Frontal cortex (tissue), 4 donors: ENCODE measurements around the gene CRY1. TPM values are rescaled to one million over a fixed set of nuclear protein-coding genes. Genes with fewer than 3 reads are reported as not detected.
"Not testable (repeated sequence)": the region's sequence is repeated elsewhere in the genome, so short reads cannot be mapped to it uniquely, and the experiment has no call there.

ENCODE experiments used
- DNase-seq, 2 donors: peaks; one replicate each; pipeline ENCODE4 v3.0.0; 2012; ENCODE audit warnings: low spot score in 2 of 2
- FAIRE-seq: peaks from 2 replicates; lab custom pipeline; 2012; peaks lifted over from hg19 to GRCh38; lab: Jason Lieb, UNC
- total RNA-seq: library from RNA; depleted of rRNA; stranded (reverse); fragments of >200 nt; gene quantifications from one replicate; pipeline ENCODE4 v1.2.3, GENCODE V29; 2014
- donor health status: control.
- donor health status: control.
- donor health status: control.

Gene CRY1
- total RNA-seq, 1 donor from 2014 or later = 41.2 TPM

DNA sequence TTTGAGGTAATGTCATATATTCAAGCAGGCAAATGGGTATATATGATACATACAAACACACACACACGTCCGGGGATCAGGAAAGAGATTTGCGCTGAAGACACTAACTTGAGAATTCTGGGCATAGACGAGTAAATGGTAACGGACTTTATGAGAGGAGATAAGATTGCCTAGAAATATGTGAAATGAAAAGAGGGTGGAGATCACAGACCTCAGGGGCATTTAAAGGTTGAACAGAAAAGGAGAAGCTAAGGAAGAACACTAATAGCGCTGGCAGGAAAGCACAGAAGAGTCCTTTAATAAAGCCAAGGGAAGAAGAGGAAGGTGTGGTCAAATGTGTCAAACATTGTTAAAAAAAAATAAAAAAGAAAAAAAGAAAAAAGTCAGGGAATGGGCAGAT lies 13.1 kb downstream of the CRY1 start:
- no peak for FAIRE-seq

DNA sequence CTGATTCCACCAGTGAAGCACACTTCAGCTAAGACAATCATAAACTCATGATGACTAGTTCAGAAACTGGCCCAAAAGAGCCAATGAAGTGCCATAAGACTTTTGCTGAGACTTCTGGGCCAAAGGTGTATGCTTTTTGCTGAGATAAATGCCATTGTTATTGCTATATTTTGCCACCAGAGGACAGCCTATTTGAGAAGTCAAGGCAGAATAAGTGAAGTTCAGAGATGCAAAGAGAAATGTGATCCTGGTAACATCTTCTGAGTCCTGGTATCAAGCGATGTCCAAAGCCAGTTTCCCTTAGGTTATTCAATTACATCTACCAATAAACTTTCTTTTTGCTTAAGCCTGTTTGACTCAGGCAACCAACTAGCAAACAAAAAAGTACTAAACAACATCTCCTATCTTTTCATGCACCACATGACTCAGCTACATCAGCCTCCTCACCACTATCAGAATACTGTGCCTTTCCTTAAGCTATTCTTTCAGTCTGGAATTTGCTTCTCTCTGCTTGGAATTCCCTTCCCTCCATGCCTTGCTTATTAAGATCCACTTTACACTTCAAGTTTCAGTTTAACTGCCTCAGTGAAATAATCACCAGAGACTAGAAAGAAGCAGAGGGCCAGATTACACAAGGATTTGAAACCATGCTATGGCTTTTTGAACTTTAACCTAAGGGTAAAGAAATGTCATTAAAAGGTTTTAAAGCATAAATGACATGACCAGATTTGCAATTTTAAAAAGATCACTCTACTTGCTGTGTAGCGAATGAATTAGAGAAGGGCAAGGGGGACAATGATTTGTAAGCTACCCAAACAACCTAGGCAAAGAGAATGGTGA lies 14.0 kb downstream of the CRY1 start:
- FAIRE-seq (no peak), DNase-seq (no peak)

More for the DNA sequence above, 13.1 kb downstream of the CRY1 start:
- no peak for DNase-seq

DNA sequence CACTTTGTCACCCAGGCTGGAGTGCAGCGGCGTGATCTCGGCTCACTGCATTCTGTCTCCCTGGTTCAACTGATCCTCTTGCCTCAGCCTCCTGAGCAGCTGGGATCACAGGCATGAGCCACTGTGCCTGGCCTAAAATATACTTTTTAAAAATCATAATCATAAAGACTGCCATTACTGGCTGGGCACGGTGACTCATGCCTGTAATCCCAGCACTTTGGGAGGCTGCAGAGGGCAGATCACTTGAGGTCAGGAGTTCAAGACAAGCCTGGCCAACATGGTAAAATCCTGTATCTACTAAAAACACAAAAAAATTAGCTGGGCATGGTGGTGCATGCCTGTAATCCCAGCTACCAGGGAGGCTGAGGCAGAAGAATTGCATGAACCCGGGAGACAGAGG lies 20.1 kb downstream of the CRY1 start:
- FAIRE-seq, DNase-seq: not testable (repeated sequence)

DNA sequence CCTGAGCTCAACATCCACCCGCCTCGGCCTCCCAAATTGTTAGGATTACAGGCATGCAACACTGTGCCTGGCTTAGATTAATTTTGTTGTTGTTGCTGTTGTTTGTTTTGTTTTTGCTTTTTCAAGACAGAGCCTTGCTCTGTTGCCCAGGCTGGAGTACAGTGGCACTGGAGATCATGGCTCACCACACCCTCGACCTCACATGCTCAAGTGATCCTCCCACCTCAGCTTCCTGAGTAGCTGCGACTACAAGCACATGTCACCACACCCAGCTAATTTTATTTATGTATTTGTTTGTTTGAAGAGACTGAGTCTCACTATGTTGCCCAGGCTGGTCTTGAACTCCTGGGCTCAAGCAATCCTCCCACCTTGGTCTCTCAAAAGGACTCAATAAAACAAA lies 26.7 kb downstream of the CRY1 start:
- no peak for DNase-seq
- FAIRE-seq = no peak

DNA sequence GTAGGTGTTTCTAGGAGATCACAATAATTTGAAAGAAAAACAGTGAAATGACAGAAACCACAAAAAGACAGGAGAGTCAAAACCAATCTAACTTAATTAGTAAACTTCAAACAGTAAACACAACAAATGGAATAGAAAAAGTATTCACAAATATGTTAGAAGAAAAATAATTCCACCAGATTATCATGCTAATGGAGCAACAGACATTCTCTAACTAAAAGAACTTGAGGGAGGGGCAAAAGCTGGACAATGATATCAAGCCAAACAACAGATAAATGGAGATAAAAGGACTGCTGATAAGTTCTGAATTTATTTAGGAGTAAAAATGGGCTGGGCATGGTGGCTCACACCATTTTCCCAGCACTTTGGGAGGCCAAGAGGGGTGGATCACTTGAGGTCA lies 28.7 kb downstream of the CRY1 start:
- DNase-seq = no peak
- FAIRE-seq = no peak

DNA sequence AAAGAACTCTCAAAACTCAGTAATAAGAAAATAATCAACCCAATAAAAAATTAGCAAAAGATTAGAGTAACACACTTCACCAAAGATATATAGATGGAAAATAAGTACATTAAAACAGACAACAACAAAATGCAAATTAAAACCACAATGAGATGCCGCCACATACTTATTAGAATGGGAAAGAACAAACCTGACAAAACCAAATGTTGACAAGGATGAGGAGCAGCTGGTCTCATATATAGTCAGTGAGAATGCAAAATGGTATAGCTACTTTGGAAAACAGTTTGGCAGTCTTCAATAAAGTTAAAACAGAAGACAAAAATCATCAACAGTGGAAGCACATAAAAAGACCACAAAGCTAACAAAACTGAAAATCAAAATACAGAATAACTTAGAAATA lies 29.1 kb downstream of the CRY1 start:
- FAIRE-seq = no peak
- no peak for DNase-seq

DNA sequence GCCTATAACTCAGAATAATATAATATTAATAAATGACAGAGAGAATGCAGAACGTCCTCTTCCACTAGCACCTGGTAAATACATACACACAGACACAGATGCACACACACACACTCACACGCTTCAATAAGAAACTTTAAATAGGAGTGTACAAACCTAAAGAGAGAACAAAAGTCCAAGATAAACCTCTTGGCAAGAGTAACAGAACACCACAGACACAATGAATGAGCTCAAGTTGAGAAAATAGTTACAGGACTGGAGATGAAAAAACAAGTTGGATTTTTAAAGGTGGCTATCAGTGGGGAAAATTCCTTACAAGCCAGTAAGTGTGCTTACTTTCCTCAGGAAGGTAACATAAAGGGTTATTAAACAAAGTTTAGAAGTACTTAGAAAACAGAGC lies 35.2 kb downstream of the CRY1 start:
- FAIRE-seq (no peak), DNase-seq (no peak)

DNA sequence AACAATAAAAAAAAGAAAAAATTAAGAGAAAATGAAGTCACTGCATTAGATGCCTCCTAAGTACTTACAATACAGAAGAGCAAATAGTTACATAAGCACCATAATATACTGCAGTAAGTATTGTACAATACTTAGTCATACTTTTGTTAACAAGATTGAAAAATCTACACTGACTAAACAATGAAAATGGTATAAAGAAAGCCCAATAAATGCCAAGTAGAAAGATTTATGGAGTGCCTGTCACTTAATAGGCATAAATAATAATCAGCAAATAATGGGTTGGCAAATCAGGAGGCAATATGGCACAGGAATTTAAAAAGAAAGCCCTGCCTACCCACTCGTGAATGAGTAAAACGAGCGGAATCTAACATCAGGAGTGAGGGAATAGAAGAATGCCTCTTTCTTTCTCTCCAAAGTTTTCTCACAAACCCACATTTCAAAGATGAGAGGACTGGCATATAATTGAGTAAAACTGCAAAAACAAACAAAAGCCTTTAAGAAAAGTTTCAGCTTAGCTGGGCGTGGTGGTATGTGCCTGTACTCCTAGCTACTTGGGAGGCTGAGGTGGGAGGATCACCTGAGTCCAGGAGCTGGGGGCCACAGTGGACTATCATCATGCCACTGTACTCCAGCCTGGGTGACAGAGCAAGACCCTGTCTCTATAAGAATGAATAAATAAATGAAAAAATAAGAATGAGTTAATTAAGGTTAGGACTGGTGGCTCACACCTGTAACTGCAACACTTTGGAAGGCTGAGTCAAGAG lies 36.1 kb downstream of the CRY1 start:
- FAIRE-seq (no peak), DNase-seq (no peak)

DNA sequence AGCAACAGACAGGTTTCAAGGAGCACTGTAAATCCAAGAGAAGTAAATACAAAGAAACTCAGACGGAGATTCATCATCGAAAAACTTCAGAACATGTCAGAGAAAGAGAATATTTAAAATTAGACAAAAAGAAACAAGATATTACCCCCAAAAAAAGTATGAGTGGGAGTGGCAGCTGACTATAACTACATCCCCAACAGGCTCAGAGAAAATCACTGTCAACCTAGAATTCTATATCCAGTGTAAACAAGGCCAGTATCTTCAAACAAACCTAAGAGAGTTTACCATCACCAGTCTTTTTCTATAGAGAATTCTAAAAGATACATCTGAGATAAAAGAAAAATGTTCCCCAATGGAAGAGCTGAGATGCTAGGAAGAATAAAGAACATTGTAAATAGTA lies 39.6 kb downstream of the CRY1 start:
- no peak for FAIRE-seq

DNA sequence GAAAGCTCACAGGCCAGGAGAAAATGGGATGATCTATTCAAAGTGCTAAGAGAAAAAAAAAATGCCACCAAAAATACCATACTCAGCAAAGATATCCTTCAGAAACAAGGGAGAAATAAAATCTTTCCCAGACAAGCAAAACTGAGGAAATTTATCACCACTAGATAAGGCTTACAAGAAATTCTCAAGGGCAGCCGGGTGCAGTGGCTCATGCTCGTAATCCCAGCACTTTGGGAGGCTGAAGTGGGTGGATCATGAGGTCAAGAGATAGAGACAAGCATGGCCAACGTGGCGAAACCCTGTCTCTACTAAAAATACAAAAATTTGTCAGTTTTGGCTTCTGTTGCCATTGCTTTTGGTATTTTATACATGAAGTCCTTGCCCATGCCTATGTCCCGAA lies 48.2 kb downstream of the CRY1 start:
- DNase-seq = no peak
- no peak for FAIRE-seq

More for the DNA sequence above, 39.6 kb downstream of the CRY1 start:
- no peak for DNase-seq

DNA sequence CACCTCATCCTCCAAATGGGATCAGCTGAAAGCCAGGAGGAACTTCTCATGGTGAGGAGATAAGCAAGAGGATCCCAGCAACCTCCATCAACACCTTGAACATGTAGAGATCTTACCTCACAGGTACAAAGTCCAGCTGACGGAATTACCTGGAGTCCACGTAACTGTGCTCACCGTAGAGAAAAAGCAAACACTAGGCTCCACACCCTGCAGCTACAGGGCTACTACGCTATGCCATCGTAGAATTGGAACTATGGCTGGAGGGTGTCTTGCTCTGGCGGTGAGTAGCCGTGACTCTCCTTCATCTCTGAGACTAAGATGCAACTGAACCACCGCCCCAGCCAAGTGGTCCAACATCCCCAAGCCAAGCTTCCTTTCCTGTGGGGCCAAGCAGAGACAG lies 50.5 kb downstream of the CRY1 start:
- DNase-seq = no peak
- FAIRE-seq = no peak

DNA sequence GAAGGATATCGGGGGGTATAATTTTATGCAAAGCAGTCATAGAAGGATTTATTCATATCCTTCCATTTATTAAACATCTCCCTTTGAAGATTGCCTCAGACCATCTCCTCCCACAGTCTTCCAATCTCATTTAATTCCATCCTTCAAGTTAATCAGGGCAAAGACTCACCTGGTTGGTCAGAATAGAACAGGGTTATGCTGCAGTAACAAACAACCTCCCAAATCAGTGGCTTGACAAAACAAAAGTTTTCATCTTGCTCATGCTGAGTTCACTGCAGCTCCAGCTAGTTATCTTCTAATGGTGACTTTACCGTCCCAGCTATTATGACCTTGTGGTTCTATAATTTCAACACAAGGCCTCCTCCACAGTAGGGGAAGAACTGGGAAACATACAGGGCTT lies 57.6 kb downstream of the CRY1 start:
- DNase-seq (no peak), FAIRE-seq (no peak)

DNA sequence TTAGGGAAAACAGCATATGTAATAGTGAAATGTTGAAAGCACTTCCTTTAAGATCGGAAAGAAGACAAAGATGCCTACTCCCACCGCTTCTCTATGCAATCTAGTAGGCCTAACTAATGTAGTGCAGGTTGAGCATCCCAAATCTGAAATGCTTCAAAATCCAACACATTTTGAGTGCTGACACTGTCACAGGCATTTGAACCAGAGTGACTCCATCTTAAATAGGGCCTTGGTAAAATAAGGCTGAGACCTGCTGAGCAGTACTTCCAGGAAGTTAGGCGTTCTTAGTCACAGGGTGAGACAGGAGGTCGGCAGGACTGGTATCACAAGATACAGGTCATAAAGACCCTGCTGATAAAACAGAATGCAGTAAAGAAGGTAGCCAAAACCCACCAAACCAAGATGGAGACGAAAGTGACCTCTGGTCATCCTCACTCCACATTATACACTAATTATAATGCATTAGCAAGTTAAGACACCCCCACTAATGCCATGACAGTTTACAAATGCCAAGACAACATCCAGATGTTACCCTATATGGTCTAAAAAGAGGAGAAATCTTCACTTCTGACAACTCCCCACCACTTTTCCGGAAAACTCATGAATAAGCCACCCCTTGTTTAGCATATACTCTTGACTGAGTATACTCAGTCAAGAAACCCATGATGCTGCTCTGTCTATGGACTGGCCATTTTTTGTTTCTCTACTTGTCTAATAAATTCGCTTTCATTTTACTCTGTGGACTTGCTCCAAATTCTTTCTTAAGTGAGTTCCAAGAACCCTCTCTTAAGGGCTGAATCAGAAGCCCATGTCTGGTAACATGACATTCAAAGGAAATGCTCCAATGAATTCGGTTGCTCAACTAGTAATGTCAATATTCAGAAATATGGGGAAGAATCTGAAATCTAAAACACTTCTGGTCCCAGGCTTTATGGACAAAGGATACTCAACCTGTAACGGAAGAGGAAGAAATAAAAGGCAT lies 59.3 kb downstream of the CRY1 start:
- no peak for DNase-seq
- no peak for FAIRE-seq

DNA sequence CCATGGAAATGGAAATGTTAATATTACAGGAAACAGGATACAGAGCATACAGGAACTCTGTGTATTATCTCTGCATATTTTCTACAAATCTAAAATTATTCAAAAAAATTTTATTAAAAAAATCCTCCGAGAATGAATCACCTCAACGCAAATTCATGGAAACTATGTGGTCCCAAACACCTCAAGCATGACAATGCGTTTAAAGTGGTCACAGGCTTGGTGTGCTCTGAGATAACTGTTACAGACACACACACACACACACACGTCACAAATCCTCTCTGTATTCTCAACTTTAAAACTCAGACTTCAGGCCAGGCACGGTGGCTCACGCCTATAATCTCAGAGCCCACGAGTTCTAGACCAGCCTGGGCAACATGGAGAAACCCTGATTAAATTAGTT lies 61.1 kb downstream of the CRY1 start:
- DNase-seq (no peak), FAIRE-seq (no peak)

DNA sequence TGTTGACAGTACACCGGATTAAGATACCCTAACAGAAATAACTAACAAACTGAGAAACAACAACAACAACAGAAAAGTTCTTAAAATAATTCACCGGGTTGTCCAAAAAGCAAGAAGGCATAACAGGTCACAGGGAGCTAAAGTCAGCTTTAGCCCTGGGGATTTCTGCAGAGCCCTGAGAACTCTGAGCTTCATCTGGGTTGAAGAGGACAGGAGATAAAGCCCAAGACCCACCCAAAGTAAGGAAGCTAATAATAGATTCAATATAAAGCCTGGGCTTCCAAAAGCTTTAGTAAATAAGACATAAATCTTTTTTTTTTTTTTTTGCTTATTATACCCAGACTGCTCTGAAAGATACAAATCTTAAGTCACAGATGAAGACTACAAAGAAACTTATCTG lies 62.3 kb downstream of the CRY1 start:
- FAIRE-seq (no peak), DNase-seq (no peak)

DNA sequence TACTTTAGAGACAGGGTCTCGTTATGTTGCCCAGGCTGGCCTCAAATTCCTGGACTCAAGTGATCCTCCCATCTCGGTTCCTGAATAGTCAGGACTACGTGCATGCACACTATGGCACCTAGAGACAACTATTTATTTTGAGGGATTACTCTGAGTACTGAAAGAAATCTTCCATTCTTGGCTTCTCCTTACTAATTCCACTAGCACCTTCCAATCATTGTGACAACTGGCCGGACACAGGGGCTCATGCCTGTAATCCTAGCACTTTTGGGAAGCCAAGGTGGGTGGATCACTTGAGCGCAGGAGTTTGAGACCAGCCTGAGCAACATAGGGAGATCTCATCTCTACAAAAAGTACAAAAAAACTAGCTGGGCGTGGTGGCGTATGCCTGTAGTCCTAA lies 64.3 kb downstream of the CRY1 start:
- FAIRE-seq = no peak
- DNase-seq = no peak

DNA sequence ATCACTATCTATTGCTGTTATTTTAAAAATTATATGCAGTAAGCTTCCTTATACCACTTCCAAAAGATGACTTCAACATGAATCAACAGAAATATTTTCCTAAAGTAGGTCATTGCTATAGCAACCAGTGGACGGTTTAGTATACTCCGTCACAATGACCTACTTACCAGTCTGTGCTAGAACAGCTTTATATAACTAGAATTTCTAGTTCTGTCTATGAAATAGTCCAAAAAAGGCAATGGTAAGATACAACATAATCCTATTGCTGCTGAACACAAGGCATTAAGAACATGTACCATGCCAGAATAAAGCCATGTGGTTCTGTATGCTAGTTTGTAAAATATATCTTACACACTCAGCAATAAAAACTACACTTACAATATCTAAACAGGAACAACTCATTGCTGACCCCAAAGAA lies 65.7 kb downstream of the CRY1 start:
- peak; percentile 6 to 54 for DNase-seq
- FAIRE-seq = no peak

DNA sequence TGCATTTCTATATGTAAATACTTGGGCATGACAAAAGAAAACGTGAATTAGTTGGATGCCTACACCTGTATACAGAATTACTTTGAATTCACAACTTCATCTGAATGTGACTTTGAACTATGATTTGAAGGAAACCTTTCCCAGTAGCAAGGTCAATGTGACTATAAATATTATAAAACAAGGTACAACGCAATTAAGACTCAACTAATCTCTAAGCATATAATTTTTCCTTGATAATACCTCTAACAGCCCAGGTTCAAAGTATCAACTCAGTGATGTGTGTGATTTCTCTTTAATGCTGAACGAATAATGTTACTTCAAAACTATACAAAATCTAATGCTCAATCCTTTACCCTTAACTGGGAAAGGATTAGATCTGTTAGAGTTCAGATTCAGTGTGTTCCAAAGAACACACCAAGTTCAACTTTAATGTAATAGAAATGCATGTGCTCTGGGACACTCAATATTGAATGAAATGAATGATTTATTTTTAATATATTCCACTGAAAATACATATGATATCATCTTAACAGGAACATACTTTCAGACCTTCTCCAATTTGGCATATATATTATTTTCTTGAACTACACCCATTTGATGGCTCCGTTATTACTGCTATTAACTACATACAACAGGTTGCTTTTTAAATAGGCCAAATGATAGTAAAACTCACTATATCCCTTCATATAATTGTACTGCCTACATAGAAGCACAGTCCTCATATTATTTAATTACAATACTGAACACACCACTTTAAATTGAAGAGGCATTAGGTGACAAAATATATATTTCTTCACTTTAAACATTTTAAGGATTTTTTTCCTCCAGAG lies 66.3 kb downstream of the CRY1 start:
- FAIRE-seq (no peak), DNase-seq (no peak)

DNA sequence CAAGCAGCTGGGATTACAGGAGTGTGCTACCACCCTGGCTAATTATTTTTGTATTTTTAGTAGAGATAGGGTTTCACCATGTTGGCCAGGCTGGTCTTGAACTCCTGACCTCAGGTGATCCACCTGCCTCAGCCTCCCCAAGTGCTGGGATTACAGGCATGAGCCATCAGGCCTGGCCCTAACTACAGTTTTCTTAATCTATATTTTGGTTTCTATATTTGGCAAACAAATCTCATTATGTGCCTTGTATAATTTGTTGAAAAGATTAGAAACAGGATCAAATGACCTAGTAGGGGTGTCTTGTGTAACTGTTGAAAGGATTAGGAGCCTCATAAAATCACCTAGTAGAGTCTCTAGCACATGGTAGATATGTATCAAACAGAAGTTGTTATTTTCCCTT lies 67.0 kb downstream of the CRY1 start:
- not testable (repeated sequence) for DNase-seq, FAIRE-seq
